ENCODE results near the gene ABRACL.

DNA sequence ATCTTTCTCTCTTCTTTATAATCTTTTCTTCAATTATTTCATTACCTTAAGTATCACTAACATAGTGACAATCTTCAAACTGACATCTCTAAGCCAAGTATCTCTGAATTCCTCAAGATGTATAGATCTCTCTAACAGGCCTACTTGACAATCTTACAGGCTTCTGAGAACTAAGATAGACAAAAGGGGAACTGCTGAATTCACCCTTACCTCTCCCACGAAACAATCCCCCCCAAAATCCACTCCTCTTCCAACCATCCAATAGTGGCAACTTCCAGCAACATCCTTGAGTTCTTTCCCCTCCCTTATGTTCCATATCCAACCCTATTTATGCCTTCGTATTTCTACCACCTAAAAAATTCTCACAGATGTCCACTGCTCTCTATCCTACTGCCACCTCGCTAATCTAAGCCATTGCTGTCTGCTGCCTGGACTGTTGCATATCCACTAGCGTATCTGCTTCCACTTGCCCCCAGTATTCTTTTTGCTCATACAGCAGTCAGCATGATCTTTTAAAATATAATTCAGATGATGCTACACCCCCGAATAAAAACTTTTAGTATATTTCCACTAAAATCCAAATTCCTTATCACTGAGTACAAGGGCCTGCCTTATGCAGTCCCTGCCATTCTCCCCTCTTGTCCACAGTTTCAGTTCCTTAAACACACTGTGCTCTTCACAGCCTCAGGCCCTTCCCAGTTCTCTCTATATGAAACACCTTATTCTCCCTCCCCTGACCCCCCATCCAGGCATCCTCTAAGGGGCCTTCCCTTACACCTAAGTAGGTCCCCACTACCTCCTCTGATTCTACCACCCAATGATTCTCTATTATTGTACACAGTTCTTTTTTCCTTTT lies 48.5 kb upstream of the ABRACL start:
- TF ChIP-seq, protein P1, sequence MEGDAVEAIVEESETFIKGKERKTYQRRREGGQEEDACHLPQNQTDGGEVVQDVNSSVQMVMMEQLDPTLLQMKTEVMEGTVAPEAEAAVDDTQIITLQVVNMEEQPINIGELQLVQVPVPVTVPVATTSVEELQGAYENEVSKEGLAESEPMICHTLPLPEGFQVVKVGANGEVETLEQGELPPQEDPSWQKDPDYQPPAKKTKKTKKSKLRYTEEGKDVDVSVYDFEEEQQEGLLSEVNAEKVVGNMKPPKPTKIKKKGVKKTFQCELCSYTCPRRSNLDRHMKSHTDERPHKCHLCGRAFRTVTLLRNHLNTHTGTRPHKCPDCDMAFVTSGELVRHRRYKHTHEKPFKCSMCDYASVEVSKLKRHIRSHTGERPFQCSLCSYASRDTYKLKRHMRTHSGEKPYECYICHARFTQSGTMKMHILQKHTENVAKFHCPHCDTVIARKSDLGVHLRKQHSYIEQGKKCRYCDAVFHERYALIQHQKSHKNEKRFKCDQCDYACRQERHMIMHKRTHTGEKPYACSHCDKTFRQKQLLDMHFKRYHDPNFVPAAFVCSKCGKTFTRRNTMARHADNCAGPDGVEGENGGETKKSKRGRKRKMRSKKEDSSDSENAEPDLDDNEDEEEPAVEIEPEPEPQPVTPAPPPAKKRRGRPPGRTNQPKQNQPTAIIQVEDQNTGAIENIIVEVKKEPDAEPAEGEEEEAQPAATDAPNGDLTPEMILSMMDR (IDR thresholded peaks at IDR 0.05; ENCODE audit: low read depth, low read length): no peak
- TF ChIP-seq EZH2phosphoT487 (IDR thresholded peaks at IDR 0.05; ENCODE audit: low read depth): no peak
